Esophagus muscularis mucosa (tissue), 4 donors: Measurements from ENCODE around the gene DDTL. TPM values are rescaled to one million over a fixed set of nuclear protein-coding genes. Genes with fewer than 3 reads are reported as not detected.
"Not testable (repeated sequence)": the region's sequence is repeated elsewhere in the genome, so short reads cannot be mapped to it uniquely, and the experiment has no call there.

Experiments used
- DNase-seq: peaks from one replicate; pipeline ENCODE4 v3.0.0-alpha.2; 2017; ENCODE audit errors: extremely low spot score
- H3K27ac ChIP-seq, 4 donors: fragments of 200-600 bp; sonication (generic); replicated peaks in 1 of 4; 1 replicate in 3 of 4; 2 replicates in 1 of 4; pipeline ENCODE4 v1.5.1; 2016 to 2019; ENCODE audit warnings: mild to moderate bottlenecking in 1 of 4
- H3K27me3 ChIP-seq, 4 donors: fragments of 200-600 bp; sonication (generic); one replicate each; pipeline versions ENCODE4 v1.5.1 to v1.6.0; 2016 to 2019
- H3K36me3 ChIP-seq, 4 donors: fragments of 200-600 bp; sonication (generic); one replicate each; pipeline ENCODE4 v1.5.1; 2016 to 2019
- H3K4me1 ChIP-seq, 4 donors: fragments of 200-600 bp; sonication (generic); one replicate each; pipeline ENCODE4 v1.5.1; 2016 to 2019
- H3K4me3 ChIP-seq, 4 donors: fragments of 200-600 bp; sonication (generic); 1 replicate in 2 of 4; 2 replicates in 2 of 4; pipeline ENCODE4 v1.5.1; 2016 to 2019; ENCODE audit warnings: mild to moderate bottlenecking in 4 of 4, moderate library complexity in 1 of 4
- H3K9me3 ChIP-seq, 4 donors: fragments of 200-600 bp; sonication (generic); 1 replicate in 3 of 4; 2 replicates in 1 of 4; pipeline ENCODE4 v1.5.1; 2016 to 2019
- EP300 ChIP-seq: sonication (generic); formaldehyde crosslinking; IDR thresholded peaks from one replicate; pipeline ENCODE4 v1.6.1; 2017; ENCODE audit warnings: antibody characterized with exemption
- POLR2A ChIP-seq: fragments of 450-650 bp; IDR thresholded peaks from one replicate; pipeline ENCODE4 v1.6.1; 2017; ENCODE audit warnings: antibody characterized with exemption, moderate library complexity, mild to moderate bottlenecking, low read depth
- POLR2AphosphoS5 ChIP-seq, 2 donors: sonication (generic); formaldehyde crosslinking; IDR thresholded peaks; one replicate each; pipeline ENCODE4 v1.6.1; 2017; ENCODE audit warnings: antibody characterized with exemption in 2 of 2
- WGBS: methylation state at CpG from one replicate; pipeline ENCODE4 v1.1.5; 2018; 5-methylcytosine and 5-hydroxymethylcytosine counted together
- intact Hi-C: fragments of 100-400 bp; cut with DNase I; formaldehyde crosslinking; loops from one replicate; pipeline ENCODE4 v1.15.1; 2023
- total RNA-seq, 4 donors: library from RNA; depleted of rRNA; stranded (reverse); fragments of >200 nt; gene quantifications; one replicate each; pipeline versions ENCODE4 v1.1.0 to v1.2.1, GENCODE V29; 2016
- TF ChIP-seq, protein P1 (sequence below), 3 experiments: fragments of 200-600 bp in 2 of 3; fragments of 450-650 bp in 1 of 3; sonication (generic) in 2 of 3; IDR thresholded peaks; one replicate each; pipeline ENCODE4 v1.5.1; 2017 to 2019; ENCODE audit warnings: antibody characterized with exemption in 3 of 3, mild to moderate bottlenecking in 2 of 3, moderate library complexity in 1 of 3

The DDTL gene
- total RNA-seq, 4 donors from 2014 or later: 0.91 to 3.2 (median 2.2) TPM; not detected in 1

DNA sequence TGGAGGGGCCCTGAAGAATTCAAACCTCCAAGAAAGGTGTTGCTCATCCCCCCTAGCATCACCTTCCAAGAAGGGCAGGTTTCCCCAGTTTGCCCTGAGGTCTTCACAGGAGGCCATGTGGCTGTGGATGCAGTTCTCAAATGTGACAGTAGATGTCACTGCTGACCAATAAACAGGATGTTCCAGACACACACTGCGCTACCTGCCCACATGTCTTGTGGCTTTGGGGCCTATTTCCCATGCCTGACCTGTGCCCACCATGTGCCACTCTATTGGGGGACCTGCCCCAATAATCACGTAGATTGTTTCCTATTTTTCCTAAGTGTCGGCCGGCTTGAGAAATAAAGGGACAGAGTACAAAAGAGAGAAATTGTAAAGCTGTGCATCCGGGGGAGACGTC, 17.7 kb downstream of the DDTL start:
- no peaks in the 10 kb centered on the region for H3K27me3 ChIP-seq
- H3K9me3 ChIP-seq: no peaks in the 10 kb centered on the region
- DNase-seq: no peak
- H3K36me3 ChIP-seq: no peaks in the 10 kb centered on the region
- H3K4me1 ChIP-seq: no peaks in the 10 kb centered on the region
- intact Hi-C loops: no loop called here
- H3K27ac ChIP-seq: no peak overlapping the region
- H3K4me3 ChIP-seq: no peak overlapping the region
- 50% methylated on average over 5 of the region's 6 CpGs for WGBS
- TF ChIP-seq POLR2A (no peak), POLR2AphosphoS5 (IDR thresholded peaks at IDR 0.05) (no peak)
- TF ChIP-seq, protein P1, sequence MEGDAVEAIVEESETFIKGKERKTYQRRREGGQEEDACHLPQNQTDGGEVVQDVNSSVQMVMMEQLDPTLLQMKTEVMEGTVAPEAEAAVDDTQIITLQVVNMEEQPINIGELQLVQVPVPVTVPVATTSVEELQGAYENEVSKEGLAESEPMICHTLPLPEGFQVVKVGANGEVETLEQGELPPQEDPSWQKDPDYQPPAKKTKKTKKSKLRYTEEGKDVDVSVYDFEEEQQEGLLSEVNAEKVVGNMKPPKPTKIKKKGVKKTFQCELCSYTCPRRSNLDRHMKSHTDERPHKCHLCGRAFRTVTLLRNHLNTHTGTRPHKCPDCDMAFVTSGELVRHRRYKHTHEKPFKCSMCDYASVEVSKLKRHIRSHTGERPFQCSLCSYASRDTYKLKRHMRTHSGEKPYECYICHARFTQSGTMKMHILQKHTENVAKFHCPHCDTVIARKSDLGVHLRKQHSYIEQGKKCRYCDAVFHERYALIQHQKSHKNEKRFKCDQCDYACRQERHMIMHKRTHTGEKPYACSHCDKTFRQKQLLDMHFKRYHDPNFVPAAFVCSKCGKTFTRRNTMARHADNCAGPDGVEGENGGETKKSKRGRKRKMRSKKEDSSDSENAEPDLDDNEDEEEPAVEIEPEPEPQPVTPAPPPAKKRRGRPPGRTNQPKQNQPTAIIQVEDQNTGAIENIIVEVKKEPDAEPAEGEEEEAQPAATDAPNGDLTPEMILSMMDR (IDR thresholded peaks at IDR 0.05): peak in 2 of 3 experiments; percentile 44

DNA sequence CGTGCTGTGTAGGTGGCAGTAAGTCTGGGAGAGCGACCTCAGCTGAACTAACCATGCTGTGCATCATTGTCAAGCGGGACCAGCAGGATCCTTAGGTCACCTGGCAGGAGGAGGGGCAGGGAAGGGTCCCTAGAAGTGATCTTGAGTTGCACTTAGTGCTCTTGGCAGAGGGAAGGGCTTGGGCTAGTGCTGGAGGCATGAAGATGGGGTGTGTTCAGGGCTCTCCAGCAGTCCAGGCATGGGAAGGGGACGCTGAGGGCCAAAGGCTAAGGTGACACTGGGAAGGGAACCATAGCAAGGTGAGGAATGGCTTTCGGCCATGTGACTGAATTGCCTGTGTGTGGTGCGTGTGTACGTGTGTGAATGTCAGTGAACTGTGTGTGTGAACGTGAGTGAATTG, 19.4 kb downstream of the DDTL start:
- H3K4me1 ChIP-seq, H3K36me3 ChIP-seq, DNase-seq, intact Hi-C loops, H3K4me3 ChIP-seq, H3K9me3 ChIP-seq, H3K27me3 ChIP-seq, H3K27ac ChIP-seq: not testable (repeated sequence)
- WGBS: 79% methylated on average over 7 of the region's 8 CpGs

GRCh38 chr22:23986538-23987178, 20.0 kb downstream of the DDTL start:
- H3K36me3 ChIP-seq, H3K4me3 ChIP-seq, H3K27ac ChIP-seq, H3K27me3 ChIP-seq, intact Hi-C loops, H3K9me3 ChIP-seq, H3K4me1 ChIP-seq, DNase-seq: not testable (repeated sequence)
- 85% methylated on average over 4 of the region's 4 CpGs for WGBS

GRCh38 chr22:23989583-23990244, 23.0 kb downstream of the DDTL start:
- WGBS: 59% methylated on average over 2 of the region's 3 CpGs
- H3K4me1 ChIP-seq, H3K4me3 ChIP-seq, intact Hi-C loops, H3K27me3 ChIP-seq, DNase-seq, H3K27ac ChIP-seq, H3K9me3 ChIP-seq, H3K36me3 ChIP-seq: not testable (repeated sequence)

- H3K4me1 ChIP-seq, H3K9me3 ChIP-seq, H3K36me3 ChIP-seq, H3K4me3 ChIP-seq, intact Hi-C loops, DNase-seq, H3K27ac ChIP-seq, H3K27me3 ChIP-seq: not testable (repeated sequence)
- WGBS: 81% methylated on average over 2 of the region's 2 CpGs
These were observed 26.4 kb downstream of the DDTL start for GRCh38 chr22:23993080-23993479.

DNA sequence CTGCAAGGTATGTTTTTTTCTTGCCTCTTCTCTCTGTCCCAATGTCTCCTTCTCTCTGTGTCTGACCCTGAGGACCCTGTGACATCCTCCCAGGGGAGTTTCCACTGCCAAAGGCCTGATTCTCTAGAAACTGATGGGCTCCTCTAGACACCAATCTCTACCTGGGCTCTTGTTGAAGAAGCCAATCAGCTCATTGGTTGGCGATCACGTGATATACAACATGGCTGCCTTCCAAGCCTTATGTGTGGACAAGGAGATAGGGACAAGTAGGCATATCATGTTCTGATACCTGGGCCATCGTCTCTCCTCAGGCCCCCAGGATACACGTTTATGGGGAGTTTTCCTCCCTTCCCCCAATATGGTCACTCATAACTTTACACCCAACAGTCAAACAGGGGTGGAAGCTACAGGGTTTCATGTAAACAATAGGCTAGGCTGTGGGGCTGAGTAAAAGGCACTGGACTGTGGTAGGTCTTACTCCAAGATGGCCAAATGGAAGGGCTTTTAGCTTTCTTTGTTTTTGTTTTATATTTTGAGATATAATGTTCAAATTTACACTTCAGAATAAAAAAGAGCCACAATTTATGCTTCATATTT, 27.0 kb downstream of the DDTL start:
- H3K27me3 ChIP-seq, H3K4me1 ChIP-seq, DNase-seq, H3K9me3 ChIP-seq, H3K27ac ChIP-seq, H3K36me3 ChIP-seq, intact Hi-C loops, H3K4me3 ChIP-seq: not testable (repeated sequence)
- 82% methylated on average over 4 of the region's 4 CpGs for WGBS

DNA sequence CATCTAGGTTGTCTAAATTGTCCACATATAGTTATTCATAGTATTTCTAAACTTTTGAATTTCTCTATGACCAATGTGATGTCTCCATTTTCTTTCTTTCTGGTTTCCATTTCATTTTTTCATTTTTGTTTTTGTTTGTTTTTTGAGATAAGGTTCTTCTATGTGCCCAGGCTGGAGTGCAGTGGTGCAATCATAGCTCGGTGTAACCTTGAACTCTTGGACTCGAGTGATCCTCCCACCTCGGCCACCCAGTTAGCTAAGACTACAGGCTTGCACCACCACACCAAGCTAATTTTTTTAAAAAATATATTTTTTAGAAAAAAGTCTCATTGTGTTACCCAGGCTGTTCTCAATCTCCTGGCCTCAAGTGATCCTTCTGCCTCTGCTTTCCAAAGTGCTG, 30.4 kb downstream of the DDTL start:
- Histone ChIP-seq H3K4me3 (no peak overlapping the region), H3K27ac (no peak overlapping the region), H3K36me3 (no peaks in the 10 kb centered on the region), H3K9me3 (no peaks in the 10 kb centered on the region), H3K4me1 (no peaks in the 10 kb centered on the region), H3K27me3 (no peaks in the 10 kb centered on the region)
- WGBS: 90% methylated on average over 3 of the region's 3 CpGs
- intact Hi-C loops: no loop called here
- no peak for TF ChIP-seq EP300
- TF ChIP-seq POLR2AphosphoS5 (IDR thresholded peaks at IDR 0.05): no peak
- no peak for TF ChIP-seq POLR2A
- TF ChIP-seq, protein P1 (IDR thresholded peaks at IDR 0.05): no peak
- DNase-seq: no peak

DNA sequence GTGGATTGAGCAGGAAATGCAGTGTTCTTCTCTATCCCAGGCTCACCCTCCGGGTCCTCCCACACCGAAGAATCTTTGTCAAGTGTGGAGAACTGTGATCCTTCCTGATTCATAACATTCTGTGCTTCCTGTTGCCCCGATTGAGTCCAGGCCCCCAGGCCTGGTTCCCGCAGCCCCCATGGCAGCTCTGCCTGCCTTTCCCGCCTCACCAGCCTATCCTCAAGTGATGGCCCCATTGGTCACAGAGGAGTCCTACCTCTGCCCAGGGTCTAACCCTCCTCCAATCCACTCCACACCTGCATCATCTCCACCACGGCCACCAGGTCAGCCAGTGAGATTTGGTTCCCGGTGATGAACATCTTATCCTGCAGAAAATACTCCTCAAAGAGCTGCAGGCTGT, 33.1 kb downstream of the DDTL start:
- intact Hi-C loops, DNase-seq, H3K27ac ChIP-seq, H3K9me3 ChIP-seq, H3K27me3 ChIP-seq, H3K36me3 ChIP-seq, H3K4me3 ChIP-seq, H3K4me1 ChIP-seq: not testable (repeated sequence)
- 80% methylated on average over 7 of the region's 7 CpGs for WGBS
